Omental fat pad (tissue), 4 donors: ENCODE data around the gene NPL. TPM values are rescaled to one million over a fixed set of nuclear protein-coding genes. Genes with fewer than 3 reads are reported as not detected.
A peak's percentile ranks its signal among the peaks of the same experiment; 100 is the strongest.

Source experiments
- ATAC-seq: fragments of 150-250 bp; one replicate; pipeline ENCODE4 v1.9.1; 2016; ENCODE audit warnings: mild to moderate bottlenecking, moderate library complexity; ENCODE audit not compliant: low FRiP score
- DNase-seq: peaks from one replicate; pipeline ENCODE4 v3.0.0-alpha.2; 2019; ENCODE audit warnings: low spot score
- CTCF ChIP-seq, 3 donors: fragments of 450-650 bp; IDR thresholded peaks; one replicate each; pipeline ENCODE4 v1.5.1; 2016 to 2017; ENCODE audit warnings: antibody characterized with exemption in 3 of 3, mild to moderate bottlenecking in 3 of 3, moderate library complexity in 2 of 3
- total RNA-seq, 4 donors: library from RNA; depleted of rRNA; stranded (reverse); fragments of >200 nt; gene quantifications; one replicate each; pipeline ENCODE4 v1.1.0, GENCODE V29; 2016

The NPL gene
- total RNA-seq, 4 donors from 2014 or later = 18.5 to 39.9 (median 26.0) TPM

GRCh38 chr1:182766050-182766449 lies 23.5 kb upstream of the NPL start:
- ATAC-seq = no peak
- TF ChIP-seq CTCF (IDR thresholded peaks at IDR 0.05) = no peak
- DNase-seq = no peak

- ATAC-seq (no peak), DNase-seq (no peak)
- TF ChIP-seq CTCF (IDR thresholded peaks at IDR 0.05) = no peak
Measured at GRCh38 chr1:182766881-182767645, 22.5 kb upstream of the NPL start.

- DNase-seq = no peak
- peak; percentile 62 for ATAC-seq
- TF ChIP-seq CTCF (IDR thresholded peaks at IDR 0.05) = no peak
Measured at GRCh38 chr1:182768963-182769362, 20.6 kb upstream of the NPL start.

GRCh38 chr1:182770232-182770631 lies 19.3 kb upstream of the NPL start:
- no peak for TF ChIP-seq CTCF (IDR thresholded peaks at IDR 0.05)
- ATAC-seq = no peak
- no peak for DNase-seq

GRCh38 chr1:182771187-182771984 lies 18.2 kb upstream of the NPL start:
- no peak for ATAC-seq
- TF ChIP-seq CTCF (IDR thresholded peaks at IDR 0.05) = no peak

GRCh38 chr1:182777386-182777785 lies 12.2 kb upstream of the NPL start:
- DNase-seq = no peak
- no peak for TF ChIP-seq CTCF (IDR thresholded peaks at IDR 0.05)
- ATAC-seq = no peak

More at GRCh38 chr1:182771187-182771984, 18.2 kb upstream of the NPL start:
- no peak for DNase-seq
